H1 (cell line): ENCODE data around the gene DENND2A. TPM values are rescaled to one million over a fixed set of nuclear protein-coding genes. Genes with fewer than 3 reads are reported as not detected.

Experiments used
- CTCF ChIA-PET: fragments of 300-600 bp; sonication (Branson Sonifier 250); formaldehyde crosslinking; loops from one replicate; lab custom pipeline; 2021; ENCODE audit not compliant: partially characterized antibody; lab: Charles Lee
- POLR2A ChIA-PET: fragments of 300-600 bp; sonication (Branson Sonifier 250); formaldehyde crosslinking; loops from one replicate; lab custom pipeline; 2021; ENCODE audit warnings: inconsistent platforms; ENCODE audit not compliant: partially characterized antibody; lab: Charles Lee
- DNase-seq, 2 experiments: peaks; one replicate each; pipeline versions ENCODE4 v3.0.0 to v3.0.0-alpha.2; 2010 to 2022; ENCODE audit warnings: low spot score in 2 of 2, low read depth in 1 of 2, mixed read lengths in 1 of 2
- FAIRE-seq: peaks from 2 replicates; lab custom pipeline; 2011; peaks lifted over from hg19 to GRCh38; lab: Jason Lieb, UNC
- H2AFZ ChIP-seq: 2 replicates; pipeline ENCODE4 v1.8.1; 2012; ENCODE audit warnings: low read length, inconsistent platforms
- H2AK5ac ChIP-seq: 2 replicates; pipeline ENCODE4 v1.6.1; 2013; ENCODE audit warnings: low read depth, low read length
- H2BK120ac ChIP-seq: replicated peaks from 2 replicates; pipeline ENCODE3; 2013; ENCODE audit warnings: low read depth, low read length, inconsistent platforms
- H2BK12ac ChIP-seq: 2 replicates; pipeline ENCODE4 v1.6.1; 2013; ENCODE audit warnings: low read depth, low read length
- H2BK15ac ChIP-seq: 2 replicates; pipeline ENCODE4 v1.6.1; 2013; ENCODE audit warnings: low read length
- H2BK20ac ChIP-seq: 2 replicates; pipeline ENCODE4 v1.6.1; 2013; ENCODE audit warnings: low read length
- H2BK5ac ChIP-seq: 2 replicates; pipeline ENCODE4 v1.6.1; 2013; ENCODE audit warnings: low read depth, low read length
- H3K14ac ChIP-seq: 2 replicates; pipeline ENCODE4 v1.6.1; 2013; ENCODE audit warnings: inconsistent platforms; ENCODE audit not compliant: insufficient read length
- H3K18ac ChIP-seq: 2 replicates; pipeline ENCODE4 v1.6.1; 2013; ENCODE audit warnings: low read length; ENCODE audit errors: extremely low read depth
- H3K23ac ChIP-seq: 2 replicates; pipeline ENCODE4 v1.6.1; 2013; ENCODE audit warnings: inconsistent platforms; ENCODE audit not compliant: insufficient read length
- H3K23me2 ChIP-seq: 2 replicates; pipeline ENCODE4 v1.6.1; 2013; ENCODE audit warnings: low read depth, low read length
- H3K27ac ChIP-seq: 2 replicates; pipeline ENCODE4 v1.6.1; 2011; ENCODE audit warnings: low read depth, low read length, inconsistent platforms
- H3K27me3 ChIP-seq, 4 experiments: replicated peaks in 1 of 4; 1 replicate in 1 of 4; 2 replicates in 3 of 4; pipeline versions ENCODE4 v1.6.1 to v1.8.1; 2011 to 2013; ENCODE audit warnings: low read length in 3 of 4, mild to moderate bottlenecking in 3 of 4, inconsistent platforms in 2 of 4, mixed read lengths in 2 of 4, moderate library complexity in 1 of 4; ENCODE audit not compliant: control insufficient read depth in 3 of 4, insufficient read depth in 3 of 4; ENCODE audit errors: extremely low read depth in 1 of 4
- H3K36me3 ChIP-seq, 4 experiments: 2 replicates each; pipeline versions ENCODE4 v1.6.1 to v1.8.1; 2011 to 2013; ENCODE audit warnings: mild to moderate bottlenecking in 4 of 4, low read length in 3 of 4, moderate library complexity in 2 of 4, control low read depth in 1 of 4, inconsistent platforms in 1 of 4; ENCODE audit not compliant: insufficient read depth in 4 of 4, control insufficient read depth in 2 of 4
- H3K4ac ChIP-seq: replicated peaks from 2 replicates; pipeline ENCODE3; 2013; ENCODE audit warnings: low read length, low read depth, mixed read lengths, inconsistent platforms; ENCODE audit not compliant: insufficient read length
- H3K4me1 ChIP-seq, 4 experiments: replicated peaks in 1 of 4; 1 replicate in 1 of 4; 2 replicates in 3 of 4; pipeline versions ENCODE4 v1.6.1 to v1.8.1; 2011 to 2013; ENCODE audit warnings: low read length in 3 of 4, inconsistent platforms in 2 of 4, mixed read lengths in 1 of 4; ENCODE audit not compliant: insufficient read depth in 4 of 4, control insufficient read depth in 3 of 4
- H3K4me2 ChIP-seq, 2 experiments: 2 replicates each; pipeline versions ENCODE4 v1.6.1 to v1.8.1; 2011 to 2013; ENCODE audit warnings: low read depth in 2 of 2, low read length in 2 of 2, control low read depth in 1 of 2, inconsistent platforms in 1 of 2, mild to moderate bottlenecking in 1 of 2; ENCODE audit not compliant: insufficient read depth in 1 of 2
- H3K4me3 ChIP-seq, 4 experiments: fragments of 200-600, 300-600 bp in 1 of 4; sonication (generic), shearing (Covaris generic), sonication (Bioruptor Twin) in 1 of 4; 2 replicates each; pipeline versions ENCODE4 v1.5.1 to v1.8.1; 2011 to 2016; ENCODE audit warnings: low read length in 4 of 4, low read depth in 3 of 4, control low read depth in 2 of 4, inconsistent platforms in 2 of 4, mild to moderate bottlenecking in 2 of 4, mixed read lengths in 1 of 4, moderate library complexity in 1 of 4; ENCODE audit not compliant: insufficient read depth in 2 of 4; ENCODE audit errors: extremely low read depth in 1 of 4
- H3K56ac ChIP-seq: replicated peaks from 2 replicates; pipeline ENCODE3; 2013; ENCODE audit warnings: low read depth, mild to moderate bottlenecking, mixed read lengths, low read length, inconsistent platforms; ENCODE audit not compliant: insufficient read length
- H3K79me1 ChIP-seq: 2 replicates; pipeline ENCODE4 v1.6.1; 2013; ENCODE audit warnings: low read depth, low read length, control low read depth
- H3K79me2 ChIP-seq, 2 experiments: 2 replicates each; pipeline versions ENCODE4 v1.6.1 to v1.8.1; 2012 to 2013; ENCODE audit warnings: low read length in 2 of 2, mild to moderate bottlenecking in 2 of 2, inconsistent platforms in 1 of 2; ENCODE audit not compliant: insufficient read depth in 2 of 2, control insufficient read depth in 1 of 2
- H3K9ac ChIP-seq, 4 experiments: replicated peaks in 1 of 4; 1 replicate in 1 of 4; 2 replicates in 3 of 4; pipeline versions ENCODE4 v1.6.1 to v1.8.1; 2011 to 2013; ENCODE audit warnings: low read depth in 3 of 4, low read length in 3 of 4, control low read depth in 2 of 4, mild to moderate bottlenecking in 2 of 4, moderate library complexity in 2 of 4, inconsistent platforms in 1 of 4; ENCODE audit errors: extremely low read depth in 1 of 4
- H3K9me3 ChIP-seq, 2 experiments: 2 replicates each; pipeline versions ENCODE4 v1.6.1 to v1.8.1; 2012 to 2013; ENCODE audit warnings: mild to moderate bottlenecking in 2 of 2, moderate library complexity in 2 of 2, control low read depth in 1 of 2, inconsistent platforms in 1 of 2, low read depth in 1 of 2, low read length in 1 of 2, mixed read lengths in 1 of 2; ENCODE audit not compliant: insufficient read depth in 2 of 2
- H4K20me1 ChIP-seq, 2 experiments: replicated peaks in 1 of 2; 2 replicates each; pipeline versions ENCODE3 to v1.8.1; 2011 to 2013; ENCODE audit warnings: inconsistent platforms in 2 of 2, low read length in 2 of 2, mild to moderate bottlenecking in 1 of 2; ENCODE audit not compliant: insufficient read depth in 2 of 2, control insufficient read depth in 1 of 2
- H4K5ac ChIP-seq: 2 replicates; pipeline ENCODE4 v1.6.1; 2013; ENCODE audit warnings: low read length, low read depth, mixed read lengths, inconsistent platforms; ENCODE audit not compliant: insufficient read length
- H4K8ac ChIP-seq: 2 replicates; pipeline ENCODE4 v1.8.0; 2013; ENCODE audit warnings: mild to moderate bottlenecking, moderate library complexity, low read length, inconsistent platforms; ENCODE audit not compliant: insufficient read depth; ENCODE audit errors: extremely low read depth
- H4K91ac ChIP-seq: replicated peaks from 2 replicates; pipeline ENCODE3; 2013; ENCODE audit warnings: low read length, mixed read lengths, inconsistent platforms; ENCODE audit not compliant: insufficient read length
- ASH2L ChIP-seq: fragments of 200-600, 300-600 bp; sonication (generic); IDR thresholded peaks from one replicate; pipeline ENCODE4 v1.7.1; 2017; ENCODE audit warnings: low read length
- CREB1 ChIP-seq: IDR thresholded peaks from 2 replicates; pipeline ENCODE4 v1.6.1; 2012; ENCODE audit warnings: inconsistent platforms
- GABPA ChIP-seq: IDR thresholded peaks from 2 replicates; pipeline ENCODE4 v1.6.1; 2011; ENCODE audit warnings: mild to moderate bottlenecking, low read length, moderate library complexity, borderline replicate concordance; ENCODE audit not compliant: insufficient read depth
- MAFK ChIP-seq: IDR thresholded peaks from 2 replicates; pipeline ENCODE4 v1.6.1; 2012; ENCODE audit warnings: low read depth, mild to moderate bottlenecking, improper control_type of control experiment, low read length
- POLR2A ChIP-seq, 2 experiments: IDR thresholded peaks; 1 replicate in 1 of 2; 2 replicates in 1 of 2; pipeline ENCODE4 v1.6.1; 2011; ENCODE audit warnings: low read depth in 2 of 2, low read length in 2 of 2, mild to moderate bottlenecking in 2 of 2; ENCODE audit errors: control extremely low read depth in 1 of 2
- TAF1 ChIP-seq: IDR thresholded peaks from 2 replicates; pipeline ENCODE4 v1.6.1; 2011; ENCODE audit warnings: mild to moderate bottlenecking, low read depth, low read length
- WGBS, 2 experiments: shearing (Covaris generic) in 1 of 2; methylation state at CpG; one replicate each; pipeline versions ENCODE4 v1.1.6 to v1.1.7; 2013 to 2015; ENCODE audit warnings: low lambda C conversion rate in 2 of 2, mixed read lengths in 2 of 2, inconsistent platforms in 1 of 2, low coverage in 1 of 2, missing lambda C conversion rate in 1 of 2; ENCODE audit not compliant: insufficient replicate concordance in 2 of 2, insufficient coverage in 1 of 2, insufficient read length in 1 of 2; ENCODE audit errors: extremely low coverage in 1 of 2, missing lambda C conversion rate in 1 of 2; 5-methylcytosine and 5-hydroxymethylcytosine counted together
- polyA plus RNA-seq, 7 experiments: library from polyadenylated mRNA; depleted of rRNA in 3 of 7; stranded (reverse) in 5 of 7; unstranded in 2 of 7; fragments of >200 nt in 5 of 7; fragments of 200-250 nt in 2 of 7; gene quantifications; 1 replicate in 5 of 7; 2 replicates in 1 of 7; 4 replicates in 1 of 7; pipeline versions ENCODE4 v1.2.1 to v1.2.3, GENCODE V29; 2011 to 2013; ENCODE audit warnings: missing spikeins in 2 of 7, mixed read lengths in 2 of 7
- total RNA-seq: library from RNA; stranded (reverse); fragmentation: NEBNext Ultra II Directional; extraction: Animal tissue kit (Norgen Biotek cat#: 25700); gene quantifications from 2 replicates; pipeline ENCODE4 v1.2.1, GENCODE V29; 2021
- TF ChIP-seq, protein P1 (sequence below), 3 experiments: IDR thresholded peaks; 1 replicate in 2 of 3; 2 replicates in 1 of 3; pipeline versions ENCODE4 v1.5.1 to v1.6.1; 2011; ENCODE audit warnings: low read length in 3 of 3, mild to moderate bottlenecking in 3 of 3, inconsistent platforms in 2 of 3, low read depth in 1 of 3, moderate library complexity in 1 of 3; ENCODE audit not compliant: insufficient read depth in 1 of 3; ENCODE audit errors: control extremely low read depth in 1 of 3

Gene DENND2A
- total and polyA plus RNA-seq, 2 of the 8 experiments (the other 6 are each of a cell fraction or from before 2014, with no cell fraction given), result 5.0 to 13.0 TPM

DNA sequence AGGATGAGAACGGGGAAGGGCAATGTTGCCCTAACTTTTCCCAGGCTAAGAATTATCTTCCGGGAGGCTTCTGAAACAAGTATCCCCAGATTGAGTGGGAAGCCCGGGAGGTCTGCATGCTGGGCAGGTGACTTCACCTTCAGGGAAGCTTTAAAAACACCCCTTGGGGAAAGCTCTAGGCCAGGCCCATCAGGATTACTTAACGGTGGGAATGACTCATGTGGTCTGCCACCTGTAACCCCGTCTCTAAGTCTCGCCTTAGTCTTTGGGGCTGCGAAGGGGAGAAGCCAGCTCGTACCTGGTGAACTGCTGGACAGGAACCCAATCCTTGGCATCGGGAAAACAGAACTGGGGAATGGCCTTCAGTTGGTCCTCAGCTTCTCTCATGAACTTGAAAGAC lies 81.2 kb downstream of the DENND2A start:
- Histone ChIP-seq H2AK5ac (no peak overlapping the region), H3K23me2 (no peaks in the 10 kb centered on the region), H3K27me3 (no peaks in the 10 kb centered on the region), H2BK120ac (no peak overlapping the region), H4K8ac (no peak overlapping the region), H3K4me2 (no peak overlapping the region), H3K23ac (no peak overlapping the region), H2BK20ac (no peak overlapping the region), H3K79me1 (no peaks in the 10 kb centered on the region), H3K4me1 (peaks cover 0 to 10% (median 4%) of the 10 kb centered on the region in 4 experiments; a peak in 5 of 7 replicates), H2AFZ (no peak overlapping the region), H4K20me1 (no peaks in the 10 kb centered on the region), H3K9me3 (no peaks in the 10 kb centered on the region), H3K4me3 (no peak overlapping the region), H3K9ac (no peak overlapping the region), H3K14ac (no peak overlapping the region), H3K4ac (no peak overlapping the region), H3K79me2 (no peaks in the 10 kb centered on the region), H3K27ac (no peak overlapping the region), H3K56ac (no peak overlapping the region), H3K36me3 (no peaks in the 10 kb centered on the region), H4K5ac (no peak overlapping the region), H2BK12ac (no peak overlapping the region), H3K18ac (no peak overlapping the region), H2BK15ac (no peak overlapping the region), H2BK5ac (no peak overlapping the region), H4K91ac (no peak overlapping the region)
- ChIA-PET CTCF (interaction anchor here (1.1 to 1.8 kb wide), 2 partner anchors 34 to 87 kb away, joined by 4 to 5 read pairs; no protein-coding TSS in a partner anchor), POLR2A (no interaction called here)
- DNase-seq (no peak), FAIRE-seq (no peak)
- WGBS, 2 experiments, result 91% methylated on average over 9 of the region's 9 CpGs; no CpG with 5 or more reads in 1 of the 2 experiments
- TF ChIP-seq POLR2A (IDR thresholded peaks at IDR 0.05; ENCODE audit: control extremely low read depth in 1 of 2, low read depth in 2 of 2, low read length in 2 of 2), result no peak
- TF ChIP-seq, protein P1, sequence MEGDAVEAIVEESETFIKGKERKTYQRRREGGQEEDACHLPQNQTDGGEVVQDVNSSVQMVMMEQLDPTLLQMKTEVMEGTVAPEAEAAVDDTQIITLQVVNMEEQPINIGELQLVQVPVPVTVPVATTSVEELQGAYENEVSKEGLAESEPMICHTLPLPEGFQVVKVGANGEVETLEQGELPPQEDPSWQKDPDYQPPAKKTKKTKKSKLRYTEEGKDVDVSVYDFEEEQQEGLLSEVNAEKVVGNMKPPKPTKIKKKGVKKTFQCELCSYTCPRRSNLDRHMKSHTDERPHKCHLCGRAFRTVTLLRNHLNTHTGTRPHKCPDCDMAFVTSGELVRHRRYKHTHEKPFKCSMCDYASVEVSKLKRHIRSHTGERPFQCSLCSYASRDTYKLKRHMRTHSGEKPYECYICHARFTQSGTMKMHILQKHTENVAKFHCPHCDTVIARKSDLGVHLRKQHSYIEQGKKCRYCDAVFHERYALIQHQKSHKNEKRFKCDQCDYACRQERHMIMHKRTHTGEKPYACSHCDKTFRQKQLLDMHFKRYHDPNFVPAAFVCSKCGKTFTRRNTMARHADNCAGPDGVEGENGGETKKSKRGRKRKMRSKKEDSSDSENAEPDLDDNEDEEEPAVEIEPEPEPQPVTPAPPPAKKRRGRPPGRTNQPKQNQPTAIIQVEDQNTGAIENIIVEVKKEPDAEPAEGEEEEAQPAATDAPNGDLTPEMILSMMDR (IDR thresholded peaks at IDR 0.05; ENCODE audit: control extremely low read depth in 1 of 3, insufficient read depth in 1 of 3, low read depth in 1 of 3, low read length in 3 of 3), result no peak
- TF ChIP-seq GABPA, result no peak
- TF ChIP-seq MAFK, result no peak
- no peak for TF ChIP-seq ASH2L
- TF ChIP-seq CREB1, result no peak
- no peak for TF ChIP-seq TAF1
